Panc1 (cell line): ENCODE data around the gene COQ9. TPM values are rescaled to one million over a fixed set of nuclear protein-coding genes. Genes with fewer than 3 reads are reported as not detected.
"Not testable (repeated sequence)": the region's sequence is repeated elsewhere in the genome, so short reads cannot be mapped to it uniquely, and the experiment has no call there.

Experiments
- ATAC-seq: fragments of 200-7000 bp; cut with Tn5 transposase; 2 replicates; pipeline ENCODE4 v1.9.1; 2020; ENCODE audit warnings: mild to moderate bottlenecking, moderate library complexity
- BruUV-seq: library from RNA; stranded (reverse); fragments of 400-500 nt; replicated peaks from 2 replicates; lab custom pipeline; 2021; lab: Mats Ljungman, UMichigan
- CTCF ChIA-PET: fragments of 300-600 bp; sonication (Branson Sonifier 250); formaldehyde crosslinking; loops from one replicate; lab custom pipeline; 2022; ENCODE audit warnings: antibody characterized with exemption; lab: Charles Lee
- POLR2A ChIA-PET: fragments of 300-600 bp; sonication (Branson Sonifier 250); formaldehyde crosslinking; loops from one replicate; lab custom pipeline; 2022; ENCODE audit warnings: antibody characterized with exemption; lab: Charles Lee
- DNase-seq: peaks from one replicate; pipeline ENCODE4 v3.0.0-alpha.2; 2010; ENCODE audit warnings: low read depth, low spot score
- H3K27ac ChIP-seq: 2 replicates; pipeline ENCODE4 v1.5.1; 2011; ENCODE audit warnings: mild to moderate bottlenecking, low read length, inconsistent platforms
- H3K27me3 ChIP-seq: fragments of 200-500 bp; sonication (Bioruptor generic); 2 replicates; pipeline ENCODE4 v1.6.0; 2014; ENCODE audit warnings: low read length, inconsistent platforms; ENCODE audit not compliant: control insufficient read depth, insufficient read depth
- H3K36me3 ChIP-seq: fragments of 200-500 bp; sonication (Bioruptor generic); 2 replicates; pipeline ENCODE4 v1.5.1; 2014; ENCODE audit warnings: inconsistent platforms, mild to moderate bottlenecking, low read length, moderate library complexity; ENCODE audit not compliant: control insufficient read depth, insufficient read depth
- H3K4me1 ChIP-seq: 2 replicates; pipeline ENCODE4 v1.5.1; 2011; ENCODE audit warnings: inconsistent platforms, mild to moderate bottlenecking, low read length, moderate library complexity; ENCODE audit not compliant: control insufficient read depth, insufficient read depth
- H3K4me3 ChIP-seq, 2 experiments: 2 replicates each; pipeline ENCODE4 v1.5.1; 2011 to 2012; ENCODE audit warnings: low read depth in 2 of 2, low read length in 2 of 2, mild to moderate bottlenecking in 2 of 2, inconsistent platforms in 1 of 2, moderate library complexity in 1 of 2
- H3K9me3 ChIP-seq: fragments of 200-500 bp; sonication (Bioruptor generic); 2 replicates; pipeline ENCODE4 v1.5.1; 2014; ENCODE audit warnings: low read depth, mild to moderate bottlenecking, inconsistent platforms, low read length, moderate library complexity; ENCODE audit not compliant: control insufficient read depth, insufficient read depth
- POLR2AphosphoS5 ChIP-seq: IDR thresholded peaks from 2 replicates; pipeline ENCODE4 v1.6.1; 2012; ENCODE audit warnings: mild to moderate bottlenecking, low read depth, low read length, moderate library complexity
- SIN3A ChIP-seq: IDR thresholded peaks from 2 replicates; pipeline ENCODE4 v1.6.1; 2012; ENCODE audit warnings: low read depth, mild to moderate bottlenecking, low read length, moderate library complexity, borderline replicate concordance; ENCODE audit not compliant: insufficient read depth
- TCF7L2 ChIP-seq: IDR thresholded peaks from 2 replicates; pipeline ENCODE4 v1.6.1; 2011; ENCODE audit warnings: mild to moderate bottlenecking, low read depth, low read length, inconsistent platforms
- in situ Hi-C: cut with HindIII; loops from 2 replicates; pipeline ENCODE4 v1.10.0; 2016; ENCODE audit warnings: low sequenced_read_pairs, low pct_unique_long_range_greater_than_20kb
- intact Hi-C: fragments of 100-400 bp; cut with micrococcal nuclease; formaldehyde crosslinking; loops from one replicate; pipeline ENCODE4 v1.10.0; 2022; ENCODE audit not compliant: unreplicated experiment
- total RNA-seq: library from RNA; stranded (reverse); gene quantifications from one replicate; pipeline ENCODE4 v1.2.1, GENCODE V29; 2021; ENCODE audit not compliant: unreplicated experiment
- TF ChIP-seq, protein P1 (sequence below): fragments of 450-650 bp; IDR thresholded peaks from 2 replicates; pipeline ENCODE4 v1.5.1; 2017; ENCODE audit warnings: mild to moderate bottlenecking
- TF ChIP-seq, protein P2 (sequence below), 2 experiments: IDR thresholded peaks; 2 replicates each; pipeline ENCODE4 v1.6.1; 2011 to 2012; ENCODE audit warnings: low read depth in 2 of 2, control low read depth in 1 of 2, low read length in 1 of 2, mild to moderate bottlenecking in 1 of 2, moderate library complexity in 1 of 2; ENCODE audit not compliant: insufficient read depth in 1 of 2

Gene COQ9
- total RNA-seq, 1 experiment from 2014 or later: 48.5 TPM

DNA sequence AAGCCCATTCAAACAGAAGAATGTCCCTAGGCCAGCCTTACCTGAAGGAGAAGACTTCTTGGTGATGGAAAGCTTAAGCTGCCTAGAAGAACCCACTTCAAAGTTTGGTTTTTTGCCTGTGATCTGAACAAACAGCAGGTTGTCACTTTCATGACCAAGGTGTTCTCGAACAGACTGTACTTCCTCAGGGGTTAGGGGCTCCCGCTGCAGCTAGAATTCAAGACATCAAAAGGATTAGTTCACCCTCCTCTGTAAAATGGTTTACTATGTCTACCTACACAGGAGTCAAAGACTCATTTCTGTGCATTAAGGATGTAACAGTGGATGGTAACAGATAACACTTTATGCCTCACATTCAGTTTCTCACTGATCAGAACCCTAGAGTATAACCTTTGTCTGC, 13.3 kb upstream of the COQ9 start:
- TF ChIP-seq SIN3A (no peak), TCF7L2 (no peak), POLR2AphosphoS5 (no peak)
- TF ChIP-seq, protein P1, sequence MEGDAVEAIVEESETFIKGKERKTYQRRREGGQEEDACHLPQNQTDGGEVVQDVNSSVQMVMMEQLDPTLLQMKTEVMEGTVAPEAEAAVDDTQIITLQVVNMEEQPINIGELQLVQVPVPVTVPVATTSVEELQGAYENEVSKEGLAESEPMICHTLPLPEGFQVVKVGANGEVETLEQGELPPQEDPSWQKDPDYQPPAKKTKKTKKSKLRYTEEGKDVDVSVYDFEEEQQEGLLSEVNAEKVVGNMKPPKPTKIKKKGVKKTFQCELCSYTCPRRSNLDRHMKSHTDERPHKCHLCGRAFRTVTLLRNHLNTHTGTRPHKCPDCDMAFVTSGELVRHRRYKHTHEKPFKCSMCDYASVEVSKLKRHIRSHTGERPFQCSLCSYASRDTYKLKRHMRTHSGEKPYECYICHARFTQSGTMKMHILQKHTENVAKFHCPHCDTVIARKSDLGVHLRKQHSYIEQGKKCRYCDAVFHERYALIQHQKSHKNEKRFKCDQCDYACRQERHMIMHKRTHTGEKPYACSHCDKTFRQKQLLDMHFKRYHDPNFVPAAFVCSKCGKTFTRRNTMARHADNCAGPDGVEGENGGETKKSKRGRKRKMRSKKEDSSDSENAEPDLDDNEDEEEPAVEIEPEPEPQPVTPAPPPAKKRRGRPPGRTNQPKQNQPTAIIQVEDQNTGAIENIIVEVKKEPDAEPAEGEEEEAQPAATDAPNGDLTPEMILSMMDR: no peak
- TF ChIP-seq, protein P2, sequence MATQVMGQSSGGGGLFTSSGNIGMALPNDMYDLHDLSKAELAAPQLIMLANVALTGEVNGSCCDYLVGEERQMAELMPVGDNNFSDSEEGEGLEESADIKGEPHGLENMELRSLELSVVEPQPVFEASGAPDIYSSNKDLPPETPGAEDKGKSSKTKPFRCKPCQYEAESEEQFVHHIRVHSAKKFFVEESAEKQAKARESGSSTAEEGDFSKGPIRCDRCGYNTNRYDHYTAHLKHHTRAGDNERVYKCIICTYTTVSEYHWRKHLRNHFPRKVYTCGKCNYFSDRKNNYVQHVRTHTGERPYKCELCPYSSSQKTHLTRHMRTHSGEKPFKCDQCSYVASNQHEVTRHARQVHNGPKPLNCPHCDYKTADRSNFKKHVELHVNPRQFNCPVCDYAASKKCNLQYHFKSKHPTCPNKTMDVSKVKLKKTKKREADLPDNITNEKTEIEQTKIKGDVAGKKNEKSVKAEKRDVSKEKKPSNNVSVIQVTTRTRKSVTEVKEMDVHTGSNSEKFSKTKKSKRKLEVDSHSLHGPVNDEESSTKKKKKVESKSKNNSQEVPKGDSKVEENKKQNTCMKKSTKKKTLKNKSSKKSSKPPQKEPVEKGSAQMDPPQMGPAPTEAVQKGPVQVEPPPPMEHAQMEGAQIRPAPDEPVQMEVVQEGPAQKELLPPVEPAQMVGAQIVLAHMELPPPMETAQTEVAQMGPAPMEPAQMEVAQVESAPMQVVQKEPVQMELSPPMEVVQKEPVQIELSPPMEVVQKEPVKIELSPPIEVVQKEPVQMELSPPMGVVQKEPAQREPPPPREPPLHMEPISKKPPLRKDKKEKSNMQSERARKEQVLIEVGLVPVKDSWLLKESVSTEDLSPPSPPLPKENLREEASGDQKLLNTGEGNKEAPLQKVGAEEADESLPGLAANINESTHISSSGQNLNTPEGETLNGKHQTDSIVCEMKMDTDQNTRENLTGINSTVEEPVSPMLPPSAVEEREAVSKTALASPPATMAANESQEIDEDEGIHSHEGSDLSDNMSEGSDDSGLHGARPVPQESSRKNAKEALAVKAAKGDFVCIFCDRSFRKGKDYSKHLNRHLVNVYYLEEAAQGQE (IDR thresholded peaks at IDR 0.05; ENCODE audit: insufficient read depth in 1 of 2, low read depth in 2 of 2, low read length in 1 of 2): no peak
- H3K36me3 ChIP-seq: peaks cover 21% of the 10 kb centered on the region
- intact Hi-C loops: no loop called here
- DNase-seq (no peak), ATAC-seq (no peak)
- H3K27me3 ChIP-seq: no peaks in the 10 kb centered on the region
- H3K4me3 ChIP-seq: no peak overlapping the region
- BruUV-seq: no TSS peak
- ChIA-PET CTCF (no interaction called here), POLR2A (interaction anchor here (0.5 kb wide), 1 partner anchor 14 kb away, joined by 7 read pairs; no protein-coding TSS in a partner anchor)
- H3K27ac ChIP-seq: no peak overlapping the region
- no peaks in the 10 kb centered on the region for H3K4me1 ChIP-seq
- no peaks in the 10 kb centered on the region for H3K9me3 ChIP-seq
- in situ Hi-C loops: no loop called here

DNA sequence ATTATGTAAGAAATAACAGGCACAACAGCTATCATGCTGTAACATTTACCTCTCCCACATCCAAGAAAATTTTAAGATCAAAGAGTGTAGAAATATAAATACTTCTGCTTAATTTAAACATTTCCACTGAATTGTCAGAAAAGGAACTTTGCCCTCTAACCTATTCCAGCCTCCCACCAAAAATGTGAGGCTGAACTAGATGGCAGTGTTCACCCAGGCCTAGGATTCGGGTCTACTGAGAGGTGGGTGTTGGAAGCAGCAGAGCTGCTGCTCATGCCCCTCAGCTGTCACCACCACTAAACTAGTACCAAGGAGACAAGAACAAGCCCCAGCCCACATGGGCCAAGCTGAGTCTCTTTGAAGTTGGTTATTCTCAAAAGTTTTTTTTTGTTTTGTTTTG, 11.4 kb upstream of the COQ9 start:
- POLR2A ChIA-PET: no interaction called here
- TF ChIP-seq, protein P1: no peak
- no peak for TF ChIP-seq POLR2AphosphoS5
- TF ChIP-seq TCF7L2: no peak
- TF ChIP-seq SIN3A: no peak
- Histone ChIP-seq H3K4me3 (no peak overlapping the region), H3K9me3 (no peaks in the 10 kb centered on the region), H3K27ac (no peak overlapping the region), H3K27me3 (no peaks in the 10 kb centered on the region), H3K4me1 (no peaks in the 10 kb centered on the region), H3K36me3 (peaks cover 17% of the 10 kb centered on the region)
- intact Hi-C loops: no loop called here
- in situ Hi-C loops: no loop called here
- no peak for ATAC-seq
- DNase-seq: no peak
- CTCF ChIA-PET: interaction anchor here (0.6 kb wide), 1 partner anchor 252 kb away, joined by 4 read pairs; no protein-coding TSS in a partner anchor
- BruUV-seq: no TSS peak

DNA sequence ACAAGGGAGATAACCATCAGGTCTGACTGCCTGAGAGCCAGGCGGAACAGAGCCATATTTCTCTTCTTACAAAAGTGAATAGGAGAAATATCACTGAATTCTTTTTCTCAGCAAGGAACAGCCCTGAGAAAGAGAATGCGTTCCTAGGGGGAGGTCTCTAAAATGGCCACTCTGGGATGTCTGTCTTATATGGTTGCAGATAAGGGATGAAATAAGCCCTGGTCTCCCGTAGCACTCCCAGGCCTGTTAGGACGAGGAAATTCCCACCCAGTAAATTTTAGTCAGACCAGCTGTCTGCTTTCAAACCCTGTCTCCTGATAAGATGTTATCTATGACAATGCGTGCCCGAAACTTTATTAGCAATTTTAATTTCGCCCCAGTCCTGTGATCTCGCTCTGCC, 7.3 kb upstream of the COQ9 start:
- in situ Hi-C loops, BruUV-seq, H3K27me3 ChIP-seq, DNase-seq, POLR2A ChIA-PET, CTCF ChIA-PET, H3K27ac ChIP-seq, H3K4me1 ChIP-seq, H3K4me3 ChIP-seq, intact Hi-C loops, H3K9me3 ChIP-seq, H3K36me3 ChIP-seq, ATAC-seq: not testable (repeated sequence)

DNA sequence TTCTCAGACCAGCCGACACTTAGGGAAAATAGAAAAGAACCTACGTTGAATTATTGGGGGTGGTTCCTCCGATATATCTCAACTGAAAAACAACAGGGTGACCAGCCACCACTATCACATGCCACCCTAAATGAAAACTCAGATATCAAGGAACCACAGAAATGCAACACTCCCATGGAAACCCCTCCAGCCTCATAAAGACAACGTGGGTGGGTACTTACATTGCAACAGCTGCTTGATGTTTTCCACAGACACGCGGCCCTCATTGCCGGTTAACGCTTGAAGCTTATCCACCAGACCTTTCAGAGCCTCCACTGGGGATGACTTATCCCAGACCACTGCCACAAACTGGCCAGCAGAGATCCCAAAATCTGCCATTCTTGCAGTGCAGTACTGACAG, 6.7 kb upstream of the COQ9 start:
- H3K27ac ChIP-seq, DNase-seq, H3K9me3 ChIP-seq, BruUV-seq, in situ Hi-C loops, H3K4me1 ChIP-seq, intact Hi-C loops, H3K4me3 ChIP-seq, POLR2A ChIA-PET, ATAC-seq, CTCF ChIA-PET, H3K27me3 ChIP-seq, H3K36me3 ChIP-seq: not testable (repeated sequence)
